GM19193 (cell line): ENCODE data around the gene MYH15.

Experiments
- POLR2A ChIP-seq: IDR thresholded peaks from 4 replicates; pipeline ENCODE4 v1.6.1; 2011; ENCODE audit not compliant: insufficient read depth, insufficient read length; ENCODE audit errors: extremely low read depth

Gene MYH15

GRCh38 chr3:108489776-108490175 lies 20.6 kb downstream of the MYH15 start:
- no peak for TF ChIP-seq POLR2A

- TF ChIP-seq POLR2A = no peak
These were observed 21.8 kb downstream of the MYH15 start for GRCh38 chr3:108488631-108489030.

GRCh38 chr3:108487439-108487838 lies 23.0 kb downstream of the MYH15 start:
- no peak for TF ChIP-seq POLR2A

- no peak for TF ChIP-seq POLR2A
These were observed 23.5 kb downstream of the MYH15 start for GRCh38 chr3:108486941-108487340.

GRCh38 chr3:108486338-108486737 lies 24.1 kb downstream of the MYH15 start:
- no peak for TF ChIP-seq POLR2A

- TF ChIP-seq POLR2A = no peak
These were observed 25.2 kb downstream of the MYH15 start for GRCh38 chr3:108485146-108485545.

GRCh38 chr3:108479224-108479623 lies 31.2 kb downstream of the MYH15 start:
- TF ChIP-seq POLR2A = no peak

GRCh38 chr3:108477511-108478147 lies 32.8 kb downstream of the MYH15 start:
- no peak for TF ChIP-seq POLR2A

- TF ChIP-seq POLR2A = no peak
These were observed 35.1 kb downstream of the MYH15 start for GRCh38 chr3:108475220-108475782.

- TF ChIP-seq POLR2A = no peak
These were observed 35.8 kb downstream of the MYH15 start for GRCh38 chr3:108474581-108474980.

- no peak for TF ChIP-seq POLR2A
These were observed 36.7 kb downstream of the MYH15 start for GRCh38 chr3:108473711-108474110.

- no peak for TF ChIP-seq POLR2A
These were observed 38.3 kb downstream of the MYH15 start for GRCh38 chr3:108472001-108472591.

GRCh38 chr3:108471426-108471825 lies 39.0 kb downstream of the MYH15 start:
- no peak for TF ChIP-seq POLR2A

- TF ChIP-seq POLR2A = no peak
These were observed 41.3 kb downstream of the MYH15 start for GRCh38 chr3:108469126-108469525.

GRCh38 chr3:108468577-108468976 lies 41.8 kb downstream of the MYH15 start:
- no peak for TF ChIP-seq POLR2A

- no peak for TF ChIP-seq POLR2A
These were observed 47.5 kb downstream of the MYH15 start for GRCh38 chr3:108462899-108463298.
